Uterus (tissue), 2 donors: ENCODE data around the gene LINC01488.

Source experiments
- CTCF ChIP-seq, 4 experiments: fragments of 200-600 bp in 2 of 4; fragments of 450-650 bp in 2 of 4; sonication (generic) in 2 of 4; IDR thresholded peaks; one replicate each; pipeline ENCODE4 v1.5.1; 2016 to 2019; ENCODE audit warnings: antibody characterized with exemption in 4 of 4, mild to moderate bottlenecking in 2 of 4, moderate library complexity in 1 of 4
- POLR2A ChIP-seq, 2 donors: fragments of 450-650 bp; IDR thresholded peaks; one replicate each; pipeline ENCODE4 v1.6.1; 2016; ENCODE audit warnings: antibody characterized with exemption in 2 of 2, mild to moderate bottlenecking in 1 of 2, moderate library complexity in 1 of 2

- TF ChIP-seq POLR2A (IDR thresholded peaks at IDR 0.05) (no peak), CTCF (IDR thresholded peaks at IDR 0.05) (no peak)
Measured at GRCh38 chr11:69518081-69518950, 36.9 kb downstream of the LINC01488 start.
